ENCODE measurements around the gene TYMP. TPM values are rescaled to one million over a fixed set of nuclear protein-coding genes. Genes with fewer than 3 reads are reported as not detected.

The TYMP gene
- total and polyA plus RNA-seq, 10 of the 15 experiments (the other 5 are each of a cell fraction or from before 2014, with no cell fraction given): 0.42 to 57.8 (median 24.6) TPM

DNA sequence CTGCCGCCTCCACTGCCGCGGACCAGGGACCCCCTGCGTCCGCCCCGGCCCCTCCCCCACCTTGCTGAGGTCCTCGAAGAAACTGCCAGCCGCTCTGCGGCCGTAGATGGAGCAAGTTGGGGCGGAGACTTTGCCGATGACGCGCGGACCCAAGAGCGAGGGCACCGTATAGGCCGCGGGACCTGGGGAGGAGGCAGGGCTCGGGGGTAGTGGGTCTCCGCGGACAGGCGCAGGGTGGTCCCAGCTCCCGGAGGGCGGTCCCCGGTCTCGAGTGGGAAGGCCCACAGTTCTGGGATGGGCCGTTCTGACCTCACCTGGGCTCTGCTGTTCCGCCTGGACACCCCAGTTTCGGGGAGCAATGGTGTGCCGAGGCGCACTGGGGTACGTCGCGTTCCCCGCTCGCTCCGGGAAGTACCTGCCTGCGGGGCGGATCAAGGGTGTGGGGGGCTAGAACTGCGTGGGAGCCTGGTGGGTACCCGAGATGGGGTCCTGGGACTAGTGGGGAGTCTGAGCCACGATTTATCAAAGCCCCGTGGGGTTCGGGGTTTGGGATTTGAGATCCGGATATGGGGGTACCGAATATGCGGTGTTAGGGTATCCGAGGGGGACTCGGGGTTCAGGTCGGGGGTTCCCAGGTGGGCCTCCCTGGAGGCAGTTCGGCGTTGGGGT lies 1.2 kb upstream of the TYMP start (continued):
- TF ChIP-seq, protein P1, sequence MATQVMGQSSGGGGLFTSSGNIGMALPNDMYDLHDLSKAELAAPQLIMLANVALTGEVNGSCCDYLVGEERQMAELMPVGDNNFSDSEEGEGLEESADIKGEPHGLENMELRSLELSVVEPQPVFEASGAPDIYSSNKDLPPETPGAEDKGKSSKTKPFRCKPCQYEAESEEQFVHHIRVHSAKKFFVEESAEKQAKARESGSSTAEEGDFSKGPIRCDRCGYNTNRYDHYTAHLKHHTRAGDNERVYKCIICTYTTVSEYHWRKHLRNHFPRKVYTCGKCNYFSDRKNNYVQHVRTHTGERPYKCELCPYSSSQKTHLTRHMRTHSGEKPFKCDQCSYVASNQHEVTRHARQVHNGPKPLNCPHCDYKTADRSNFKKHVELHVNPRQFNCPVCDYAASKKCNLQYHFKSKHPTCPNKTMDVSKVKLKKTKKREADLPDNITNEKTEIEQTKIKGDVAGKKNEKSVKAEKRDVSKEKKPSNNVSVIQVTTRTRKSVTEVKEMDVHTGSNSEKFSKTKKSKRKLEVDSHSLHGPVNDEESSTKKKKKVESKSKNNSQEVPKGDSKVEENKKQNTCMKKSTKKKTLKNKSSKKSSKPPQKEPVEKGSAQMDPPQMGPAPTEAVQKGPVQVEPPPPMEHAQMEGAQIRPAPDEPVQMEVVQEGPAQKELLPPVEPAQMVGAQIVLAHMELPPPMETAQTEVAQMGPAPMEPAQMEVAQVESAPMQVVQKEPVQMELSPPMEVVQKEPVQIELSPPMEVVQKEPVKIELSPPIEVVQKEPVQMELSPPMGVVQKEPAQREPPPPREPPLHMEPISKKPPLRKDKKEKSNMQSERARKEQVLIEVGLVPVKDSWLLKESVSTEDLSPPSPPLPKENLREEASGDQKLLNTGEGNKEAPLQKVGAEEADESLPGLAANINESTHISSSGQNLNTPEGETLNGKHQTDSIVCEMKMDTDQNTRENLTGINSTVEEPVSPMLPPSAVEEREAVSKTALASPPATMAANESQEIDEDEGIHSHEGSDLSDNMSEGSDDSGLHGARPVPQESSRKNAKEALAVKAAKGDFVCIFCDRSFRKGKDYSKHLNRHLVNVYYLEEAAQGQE (IDR thresholded peaks at IDR 0.05; ENCODE audit: low read depth, low read length): no peak
- TF ChIP-seq MTA2 (IDR thresholded peaks at IDR 0.05; ENCODE audit: low read depth) (peak; percentile 61; the same call in 1 of the 2 replicates), YBX1 (IDR thresholded peaks at IDR 0.05) (no peak), STAT1 (conservative IDR thresholded peaks at IDR 0.05) (0 out of 2 replicates have a peak, but pooled peaks have one; percentile 56), POLR2AphosphoS2 (IDR thresholded peaks at IDR 0.05; ENCODE audit: low read depth, low read length) (no peak; the same call in 1 of the 2 replicates), SMAD5 (IDR thresholded peaks at IDR 0.05; ENCODE audit: low read depth) (peak; percentile 74; the same call in 1 of the 2 replicates), CEBPZ (IDR thresholded peaks at IDR 0.05; ENCODE audit: low read depth, low read length) (no peak), SREBF2 (IDR thresholded peaks at IDR 0.05; ENCODE audit: low read length) (no peak), BCL11A (IDR thresholded peaks at IDR 0.05; ENCODE audit: low read depth, low read length) (no peak), BMI1 (IDR thresholded peaks at IDR 0.05; ENCODE audit: borderline replicate concordance) (peak; percentile 73; the same call in 1 of the 2 replicates), SP1 (IDR thresholded peaks at IDR 0.05; ENCODE audit: low read depth, low read length) (no peak), MYC (IDR thresholded peaks at IDR 0.05; ENCODE audit: insufficient read depth, insufficient read length, insufficient replicate concordance, low read length, severe bottlenecking) (no peak), SMARCA5 (IDR thresholded peaks at IDR 0.05) (no peak; the same call in 1 of the 2 replicates), ZZZ3 (IDR thresholded peaks at IDR 0.05; ENCODE audit: control insufficient read depth, insufficient read length, low read depth) (no peak), SPI1 (IDR thresholded peaks at IDR 0.05; ENCODE audit: borderline replicate concordance, insufficient read depth, low read depth, low read length) (no peak), JUND (IDR thresholded peaks at IDR 0.05; ENCODE audit: low read depth, low read length) (no peak)
- TF ChIP-seq, protein P2, sequence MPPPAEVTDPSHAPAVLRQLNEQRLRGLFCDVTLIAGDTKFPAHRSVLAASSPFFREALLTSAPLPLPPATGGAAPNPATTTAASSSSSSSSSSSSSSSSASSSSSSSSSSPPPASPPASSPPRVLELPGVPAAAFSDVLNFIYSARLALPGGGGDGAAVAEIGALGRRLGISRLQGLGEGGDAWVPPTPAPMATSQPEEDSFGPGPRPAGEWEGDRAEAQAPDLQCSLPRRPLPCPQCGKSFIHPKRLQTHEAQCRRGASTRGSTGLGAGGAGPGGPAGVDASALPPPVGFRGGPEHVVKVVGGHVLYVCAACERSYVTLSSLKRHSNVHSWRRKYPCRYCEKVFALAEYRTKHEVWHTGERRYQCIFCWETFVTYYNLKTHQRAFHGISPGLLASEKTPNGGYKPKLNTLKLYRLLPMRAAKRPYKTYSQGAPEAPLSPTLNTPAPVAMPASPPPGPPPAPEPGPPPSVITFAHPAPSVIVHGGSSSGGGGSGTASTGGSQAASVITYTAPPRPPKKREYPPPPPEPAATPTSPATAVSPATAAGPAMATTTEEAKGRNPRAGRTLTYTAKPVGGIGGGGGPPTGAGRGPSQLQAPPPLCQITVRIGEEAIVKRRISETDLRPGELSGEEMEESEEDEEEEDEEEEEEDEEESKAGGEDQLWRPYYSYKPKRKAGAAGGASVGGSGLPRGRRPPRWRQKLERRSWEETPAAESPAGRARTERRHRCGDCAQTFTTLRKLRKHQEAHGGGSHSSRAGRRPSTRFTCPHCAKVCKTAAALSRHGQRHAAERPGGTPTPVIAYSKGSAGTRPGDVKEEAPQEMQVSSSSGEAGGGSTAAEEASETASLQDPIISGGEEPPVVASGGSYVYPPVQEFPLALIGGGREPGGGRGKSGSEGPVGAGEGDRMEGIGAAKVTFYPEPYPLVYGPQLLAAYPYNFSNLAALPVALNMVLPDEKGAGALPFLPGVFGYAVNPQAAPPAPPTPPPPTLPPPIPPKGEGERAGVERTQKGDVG (CRISPR knock-in tag; IDR thresholded peaks at IDR 0.05): no peak
